ENCODE measurements around the gene TPX2. TPM values are rescaled to one million over a fixed set of nuclear protein-coding genes. Genes with fewer than 3 reads are reported as not detected.

Gene TPX2
- total and polyA plus RNA-seq, 2 of the 8 experiments (the other 6 are each of a cell fraction or from before 2014, with no cell fraction given) = 43.6 to 125 TPM

DNA sequence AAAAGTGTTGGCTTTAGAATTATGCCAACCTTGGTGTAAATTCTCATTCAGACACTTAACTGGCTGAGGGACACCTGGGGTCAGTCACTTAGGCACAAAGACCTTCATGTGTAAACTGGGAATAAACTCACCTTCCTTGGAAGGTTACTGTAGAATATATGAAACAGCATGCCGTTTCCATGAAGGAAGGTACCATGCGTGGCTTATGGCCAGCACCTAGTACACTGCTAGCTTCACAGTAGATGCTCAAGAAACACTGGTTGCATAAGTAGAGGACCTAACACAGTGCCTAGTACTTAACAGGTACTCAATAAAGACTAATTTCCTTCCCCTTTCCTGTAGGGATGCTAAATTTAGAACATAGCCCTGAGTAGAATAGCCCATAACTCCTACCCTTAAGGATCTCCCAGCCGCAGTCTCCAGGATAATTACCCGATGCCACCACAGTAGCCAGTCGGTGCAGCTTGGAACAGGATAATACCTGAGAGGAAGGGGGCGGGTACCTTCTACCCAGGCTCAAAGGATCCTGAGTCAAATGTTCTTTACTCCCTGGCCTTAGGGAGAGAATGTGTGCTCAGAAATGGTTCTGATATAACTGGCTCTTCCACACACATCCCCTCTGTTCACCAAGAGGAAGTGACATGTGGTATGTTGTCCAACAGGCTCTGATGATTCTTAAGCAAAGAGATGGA lies 20.0 kb upstream of the TPX2 start:
- peaks cover 0 to 6% of the 10 kb centered on the region in 2 experiments for H4K20me1 ChIP-seq (replicated peaks in 1 of 2; ENCODE audit: control insufficient read depth in 1 of 2, insufficient read depth in 2 of 2, low read length in 2 of 2)
- H3K23me2 ChIP-seq (ENCODE audit: low read depth, low read length) = peaks cover 4% of the 10 kb centered on the region
- peaks cover 0 to 12% (median 9%) of the 10 kb centered on the region in 4 experiments; a peak in 7 of 8 replicates for H3K36me3 ChIP-seq (ENCODE audit: control insufficient read depth in 2 of 4, insufficient read depth in 4 of 4, low read length in 3 of 4)
- no peaks in the 10 kb centered on the region for H3K27me3 ChIP-seq (replicated peaks in 1 of 4; ENCODE audit: control insufficient read depth in 3 of 4, extremely low read depth in 1 of 4, insufficient read depth in 3 of 4, low read length in 3 of 4)
- peaks cover 13 to 78% of the 10 kb centered on the region in 2 experiments for H3K79me2 ChIP-seq (ENCODE audit: control insufficient read depth in 1 of 2, insufficient read depth in 2 of 2, low read length in 2 of 2)
- H3K4me1 ChIP-seq (replicated peaks in 1 of 4; ENCODE audit: control insufficient read depth in 3 of 4, insufficient read depth in 4 of 4, low read length in 3 of 4) = peaks cover 20 to 41% (median 38%) of the 10 kb centered on the region in 4 experiments
- no peaks in the 10 kb centered on the region for H3K9me3 ChIP-seq (ENCODE audit: insufficient read depth in 2 of 2, low read depth in 1 of 2, low read length in 1 of 2)
- peak overlapping the region; percentile 32; the same call in 1 of the 2 replicates for H2AK5ac ChIP-seq (ENCODE audit: low read depth, low read length)
- H4K8ac ChIP-seq (ENCODE audit: extremely low read depth, insufficient read depth, low read length) = no peak overlapping the region
- no peak overlapping the region for H3K14ac ChIP-seq (ENCODE audit: insufficient read length)
- H3K9ac ChIP-seq (replicated peaks in 1 of 4; ENCODE audit: extremely low read depth in 1 of 4, low read depth in 3 of 4, low read length in 3 of 4) = no peak overlapping the region; a peak in 1 of 7 replicates
- ChIA-PET POLR2A (ENCODE audit: partially characterized antibody) (interaction anchor here (0.9 to 9.7 kb wide), 11 partner anchors 8 to 112 kb away, joined by 3 to 108 read pairs (median 7); no protein-coding TSS in a partner anchor), CTCF (ENCODE audit: partially characterized antibody) (interaction anchor here (0.7 to 8.6 kb wide), 9 partner anchors 13 to 87 kb away, joined by 3 to 151 read pairs (median 5); no protein-coding TSS in a partner anchor)
- H3K18ac ChIP-seq (ENCODE audit: extremely low read depth, low read length) = no peak overlapping the region
- no peak overlapping the region for H3K23ac ChIP-seq (ENCODE audit: insufficient read length)
- peak overlapping the region; percentile 10; the same call in 1 of the 2 replicates for H2BK5ac ChIP-seq (ENCODE audit: low read depth, low read length)
- H2AFZ ChIP-seq (ENCODE audit: low read length) = no peak overlapping the region
- peak overlapping the region; percentile 84 to 88 for H3K4me2 ChIP-seq (ENCODE audit: insufficient read depth in 1 of 2, low read depth in 2 of 2, low read length in 2 of 2)
- peak overlapping the region; percentile 22 for H2BK120ac ChIP-seq (replicated peaks; ENCODE audit: low read depth, low read length)
- DNase-seq (ENCODE audit: low read depth in 1 of 2, low spot score in 2 of 2) = no peak
- H3K4ac ChIP-seq (replicated peaks; ENCODE audit: insufficient read length, low read depth, low read length) = no peak overlapping the region
- H4K5ac ChIP-seq (ENCODE audit: insufficient read length, low read depth, low read length) = no peak overlapping the region
- WGBS, 2 experiments (ENCODE audit: extremely low coverage in 1 of 2, insufficient coverage in 1 of 2, insufficient read length in 1 of 2, insufficient replicate concordance in 2 of 2, low coverage in 1 of 2, low lambda C conversion rate in 2 of 2, missing lambda C conversion rate in 1 of 2) = 92% methylated on average over 6 of the region's 6 CpGs; no CpG with 5 or more reads in 1 of the 2 experiments
- peak overlapping the region; percentile 9 for H4K91ac ChIP-seq (replicated peaks; ENCODE audit: insufficient read length, low read length)
- H2BK15ac ChIP-seq (ENCODE audit: low read length) = peak overlapping the region; percentile 73; the same call in 1 of the 2 replicates
- peaks cover 2% of the 10 kb centered on the region; the same call in 1 of the 2 replicates for H3K79me1 ChIP-seq (ENCODE audit: low read depth, low read length)
- H2BK20ac ChIP-seq (ENCODE audit: low read length) = no peak overlapping the region
- no peak overlapping the region for H3K56ac ChIP-seq (replicated peaks; ENCODE audit: insufficient read length, low read depth, low read length)
- FAIRE-seq = no peak
- H3K4me3 ChIP-seq (ENCODE audit: extremely low read depth in 1 of 4, insufficient read depth in 2 of 4, low read depth in 3 of 4, low read length in 4 of 4) = peak overlapping the region in 1 of 4 experiments; percentile 68; a peak in 4 of 8 replicates
- H3K27ac ChIP-seq (ENCODE audit: low read depth, low read length) = 0 out of 2 replicates have a peak overlapping the region, but pooled peaks have one; percentile 13
- peak overlapping the region; percentile 94; the same call in 1 of the 2 replicates for H2BK12ac ChIP-seq (ENCODE audit: low read depth, low read length)
- TF ChIP-seq HDAC6 (IDR thresholded peaks at IDR 0.05; ENCODE audit: low read depth, low read length) = no peak
- TF ChIP-seq KDM5A (IDR thresholded peaks at IDR 0.05; ENCODE audit: low read length) = no peak
- no peak for TF ChIP-seq BRCA1 (IDR thresholded peaks at IDR 0.05; ENCODE audit: low read depth, low read length)
- TF ChIP-seq, protein P1, sequence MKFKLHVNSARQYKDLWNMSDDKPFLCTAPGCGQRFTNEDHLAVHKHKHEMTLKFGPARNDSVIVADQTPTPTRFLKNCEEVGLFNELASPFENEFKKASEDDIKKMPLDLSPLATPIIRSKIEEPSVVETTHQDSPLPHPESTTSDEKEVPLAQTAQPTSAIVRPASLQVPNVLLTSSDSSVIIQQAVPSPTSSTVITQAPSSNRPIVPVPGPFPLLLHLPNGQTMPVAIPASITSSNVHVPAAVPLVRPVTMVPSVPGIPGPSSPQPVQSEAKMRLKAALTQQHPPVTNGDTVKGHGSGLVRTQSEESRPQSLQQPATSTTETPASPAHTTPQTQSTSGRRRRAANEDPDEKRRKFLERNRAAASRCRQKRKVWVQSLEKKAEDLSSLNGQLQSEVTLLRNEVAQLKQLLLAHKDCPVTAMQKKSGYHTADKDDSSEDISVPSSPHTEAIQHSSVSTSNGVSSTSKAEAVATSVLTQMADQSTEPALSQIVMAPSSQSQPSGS (IDR thresholded peaks at IDR 0.05; ENCODE audit: low read length) = no peak
- no peak for TF ChIP-seq ZNF274 (IDR thresholded peaks at IDR 0.05; ENCODE audit: borderline replicate concordance, extremely low read depth, low read length)
- TF ChIP-seq, protein P2, sequence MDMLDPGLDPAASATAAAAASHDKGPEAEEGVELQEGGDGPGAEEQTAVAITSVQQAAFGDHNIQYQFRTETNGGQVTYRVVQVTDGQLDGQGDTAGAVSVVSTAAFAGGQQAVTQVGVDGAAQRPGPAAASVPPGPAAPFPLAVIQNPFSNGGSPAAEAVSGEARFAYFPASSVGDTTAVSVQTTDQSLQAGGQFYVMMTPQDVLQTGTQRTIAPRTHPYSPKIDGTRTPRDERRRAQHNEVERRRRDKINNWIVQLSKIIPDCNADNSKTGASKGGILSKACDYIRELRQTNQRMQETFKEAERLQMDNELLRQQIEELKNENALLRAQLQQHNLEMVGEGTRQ (IDR thresholded peaks at IDR 0.05; ENCODE audit: low read length) = no peak
- TF ChIP-seq TBP (IDR thresholded peaks at IDR 0.05; ENCODE audit: low read depth, low read length) = no peak
- no peak for TF ChIP-seq SUZ12 (IDR thresholded peaks at IDR 0.05; ENCODE audit: low read length)
- no peak for TF ChIP-seq YY1 (IDR thresholded peaks at IDR 0.05; ENCODE audit: low read depth, low read length)
